Keratinocyte (primary cell): ENCODE measurements around the gene ZNF236. TPM values are rescaled to one million over a fixed set of nuclear protein-coding genes. Genes with fewer than 3 reads are reported as not detected.

Experiments
- DNase-seq: peaks from one replicate; pipeline ENCODE4 v3.0.0-alpha.2; 2011; ENCODE audit warnings: low read depth, missing footprints, low spot score
- FAIRE-seq: peaks from 2 replicates; lab custom pipeline; 2011; peaks lifted over from hg19 to GRCh38; lab: Jason Lieb, UNC
- H2AFZ ChIP-seq: 2 replicates; pipeline ENCODE4 v1.6.0; 2012; ENCODE audit warnings: low read length, control low read depth, inconsistent platforms; ENCODE audit not compliant: control insufficient read depth
- H3K27ac ChIP-seq: 2 replicates; pipeline ENCODE4 v1.5.1; 2011; ENCODE audit warnings: low read length; ENCODE audit not compliant: control insufficient read depth, insufficient read depth
- H3K27me3 ChIP-seq: 3 replicates; pipeline ENCODE4 v1.6.0; 2011; ENCODE audit warnings: low read length; ENCODE audit not compliant: control insufficient read depth, insufficient read depth; ENCODE audit errors: extremely low read depth
- H3K36me3 ChIP-seq, 2 experiments: 2 replicates in 1 of 2; 3 replicates in 1 of 2; pipeline ENCODE4 v1.5.1; 2011; ENCODE audit warnings: low read length in 2 of 2, mild to moderate bottlenecking in 1 of 2; ENCODE audit not compliant: control insufficient read depth in 2 of 2, insufficient read depth in 2 of 2; ENCODE audit errors: extremely low read depth in 1 of 2
- H3K4me1 ChIP-seq: 3 replicates; pipeline ENCODE4 v1.5.1; 2011; ENCODE audit warnings: low read length; ENCODE audit not compliant: control insufficient read depth, insufficient read depth; ENCODE audit errors: extremely low read depth
- H3K4me2 ChIP-seq: 3 replicates; pipeline ENCODE4 v1.6.0; 2011; ENCODE audit warnings: low read depth, low read length; ENCODE audit not compliant: control insufficient read depth, insufficient read depth; ENCODE audit errors: extremely low read depth
- H3K4me3 ChIP-seq, 3 experiments: fragments of 200-600 bp in 1 of 3; sonication (generic) in 1 of 3; 2 replicates in 2 of 3; 3 replicates in 1 of 3; pipeline ENCODE4 v1.5.1; 2011 to 2016; ENCODE audit warnings: low read length in 3 of 3, mild to moderate bottlenecking in 3 of 3, control low read depth in 2 of 3, inconsistent platforms in 1 of 3, low read depth in 1 of 3, mixed read lengths in 1 of 3, mixed run types in 1 of 3, moderate library complexity in 1 of 3; ENCODE audit not compliant: control insufficient read depth in 2 of 3, insufficient read depth in 2 of 3; ENCODE audit errors: extremely low read depth in 1 of 3
- H3K79me2 ChIP-seq: 2 replicates; pipeline ENCODE4 v1.6.0; 2012; ENCODE audit warnings: low read length; ENCODE audit not compliant: control insufficient read depth, insufficient read depth
- H3K9ac ChIP-seq: 3 replicates; pipeline ENCODE4 v1.6.0; 2011; ENCODE audit warnings: low read length; ENCODE audit not compliant: control insufficient read depth, insufficient read depth; ENCODE audit errors: extremely low read depth
- H3K9me1 ChIP-seq: 3 replicates; pipeline ENCODE4 v1.6.0; 2011; ENCODE audit warnings: low read length; ENCODE audit not compliant: control insufficient read depth, insufficient read depth; ENCODE audit errors: extremely low read depth
- H3K9me3 ChIP-seq: 2 replicates; pipeline ENCODE4 v1.5.1; 2012; ENCODE audit warnings: low read depth, low read length; ENCODE audit not compliant: control insufficient read depth
- H4K20me1 ChIP-seq: 3 replicates; pipeline ENCODE4 v1.6.0; 2011; ENCODE audit warnings: low read length; ENCODE audit not compliant: control insufficient read depth, insufficient read depth; ENCODE audit errors: extremely low read depth
- EZH2 ChIP-seq: IDR thresholded peaks from one replicate; pipeline ENCODE4 v1.6.1; 2012; ENCODE audit warnings: inconsistent platforms, mild to moderate bottlenecking, low read length, moderate library complexity
- dilution Hi-C: fragments of 300-500 bp; cut with MboI; formaldehyde crosslinking; loops from one replicate; pipeline ENCODE4 v1.7.0; 2020; ENCODE audit warnings: low sequenced_read_pairs; ENCODE audit not compliant: extremely low pct_ligation_motif_present
- polyA plus RNA-seq, 5 experiments: library from polyadenylated mRNA; depleted of rRNA in 3 of 5; stranded (reverse) in 3 of 5; stranded (forward) in 1 of 5; unstranded in 1 of 5; fragments of >200 nt; gene quantifications; 1 replicate in 1 of 5; 2 replicates in 3 of 5; 3 replicates in 1 of 5; pipeline versions ENCODE4 v1.2.1 to v1.2.3, GENCODE V29; 2011 to 2012; ENCODE audit warnings: missing spikeins in 2 of 5, low read depth in 1 of 5, low replicate concordance in 1 of 5
- TF ChIP-seq, protein P1 (sequence below), 3 experiments: IDR thresholded peaks in 1 of 3; conservative IDR thresholded peaks in 1 of 3; optimal IDR thresholded peaks in 1 of 3; 2 replicates in 2 of 3; 3 replicates in 1 of 3; pipeline versions ENCODE3 to v1.5.1; 2011; ENCODE audit warnings: low read length in 3 of 3, mild to moderate bottlenecking in 3 of 3, moderate library complexity in 2 of 3, control low read depth in 1 of 3, inconsistent platforms in 1 of 3; ENCODE audit not compliant: insufficient read depth in 2 of 3; ENCODE audit errors: extremely low read depth in 1 of 3

The ZNF236 gene
- polyA plus RNA-seq, 1 donor (not counting 4 experiments of a cell fraction or from before 2014, with no cell fraction given) = 4.5 TPM

DNA sequence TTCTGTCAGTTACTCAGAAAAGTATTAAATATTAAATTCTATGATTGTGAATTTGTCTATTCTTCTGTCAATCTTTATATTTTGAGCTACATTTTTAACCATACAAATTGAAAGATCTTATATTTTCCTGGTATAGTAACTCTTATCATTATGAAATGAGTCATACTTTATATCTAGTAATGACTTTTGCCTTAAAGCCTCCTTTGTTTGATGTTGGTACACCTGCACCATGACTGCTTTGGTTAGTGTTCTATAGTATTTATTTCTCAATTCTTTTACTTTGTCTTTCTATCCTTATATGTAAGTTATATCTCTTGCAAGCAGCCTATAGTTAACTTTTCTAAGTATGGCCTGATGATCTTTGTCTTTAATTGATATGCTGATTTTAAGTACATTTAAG is 13.0 kb downstream of the ZNF236 start:
- no peaks in the 10 kb centered on the region for H3K9me3 ChIP-seq
- no peaks in the 10 kb centered on the region for H3K27me3 ChIP-seq
- no peak overlapping the region for H3K27ac ChIP-seq
- no peaks in the 10 kb centered on the region for H3K4me1 ChIP-seq
- no peak overlapping the region for H3K9ac ChIP-seq
- no peak overlapping the region for H2AFZ ChIP-seq
- no peaks in the 10 kb centered on the region for H3K36me3 ChIP-seq
- no peaks in the 10 kb centered on the region for H4K20me1 ChIP-seq
- no peak for FAIRE-seq
- peaks cover 54% of the 10 kb centered on the region for H3K79me2 ChIP-seq
- dilution Hi-C loops = no loop called here
- TF ChIP-seq, protein P1, sequence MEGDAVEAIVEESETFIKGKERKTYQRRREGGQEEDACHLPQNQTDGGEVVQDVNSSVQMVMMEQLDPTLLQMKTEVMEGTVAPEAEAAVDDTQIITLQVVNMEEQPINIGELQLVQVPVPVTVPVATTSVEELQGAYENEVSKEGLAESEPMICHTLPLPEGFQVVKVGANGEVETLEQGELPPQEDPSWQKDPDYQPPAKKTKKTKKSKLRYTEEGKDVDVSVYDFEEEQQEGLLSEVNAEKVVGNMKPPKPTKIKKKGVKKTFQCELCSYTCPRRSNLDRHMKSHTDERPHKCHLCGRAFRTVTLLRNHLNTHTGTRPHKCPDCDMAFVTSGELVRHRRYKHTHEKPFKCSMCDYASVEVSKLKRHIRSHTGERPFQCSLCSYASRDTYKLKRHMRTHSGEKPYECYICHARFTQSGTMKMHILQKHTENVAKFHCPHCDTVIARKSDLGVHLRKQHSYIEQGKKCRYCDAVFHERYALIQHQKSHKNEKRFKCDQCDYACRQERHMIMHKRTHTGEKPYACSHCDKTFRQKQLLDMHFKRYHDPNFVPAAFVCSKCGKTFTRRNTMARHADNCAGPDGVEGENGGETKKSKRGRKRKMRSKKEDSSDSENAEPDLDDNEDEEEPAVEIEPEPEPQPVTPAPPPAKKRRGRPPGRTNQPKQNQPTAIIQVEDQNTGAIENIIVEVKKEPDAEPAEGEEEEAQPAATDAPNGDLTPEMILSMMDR (optimal IDR thresholded peaks at IDR 0.05 in 1 of 3, IDR thresholded peaks at IDR 0.05 in 1 of 3, conservative IDR thresholded peaks at IDR 0.05 in 1 of 3; ENCODE audit: extremely low read depth in 1 of 3, insufficient read depth in 2 of 3, low read length in 3 of 3) = no peak
- TF ChIP-seq EZH2 = no peak
- no peaks in the 10 kb centered on the region for H3K9me1 ChIP-seq
- H3K4me2 ChIP-seq = no peak overlapping the region
- no peak overlapping the region for H3K4me3 ChIP-seq
- DNase-seq = no peak

DNA sequence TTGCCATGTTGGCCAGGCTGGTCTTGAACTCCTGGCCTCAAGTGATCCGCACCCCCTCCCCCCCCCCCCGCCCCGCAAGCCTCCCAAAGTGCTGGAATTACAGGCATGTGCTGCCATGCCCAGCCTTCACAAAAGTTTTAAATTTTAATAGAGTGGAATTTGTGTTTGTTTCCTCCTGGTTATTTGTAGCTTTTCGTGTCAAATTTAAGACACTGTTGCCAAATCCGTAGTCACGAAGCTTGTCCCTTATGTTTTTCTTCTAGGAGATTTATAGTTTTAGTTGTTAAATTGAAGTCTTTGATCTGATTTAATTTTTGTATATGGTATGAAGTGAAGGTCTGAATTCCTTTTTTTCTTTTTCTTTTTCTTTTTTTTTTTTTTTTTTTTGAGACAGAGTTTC is 14.7 kb downstream of the ZNF236 start:
- Histone ChIP-seq H3K4me1 (no peaks in the 10 kb centered on the region), H3K9me3 (no peaks in the 10 kb centered on the region), H3K4me3 (no peak overlapping the region), H3K4me2 (no peak overlapping the region), H3K9ac (no peak overlapping the region), H3K79me2 (peaks cover 45% of the 10 kb centered on the region), H4K20me1 (no peaks in the 10 kb centered on the region), H3K27ac (no peak overlapping the region), H2AFZ (no peak overlapping the region), H3K27me3 (no peaks in the 10 kb centered on the region), H3K9me1 (no peaks in the 10 kb centered on the region), H3K36me3 (no peaks in the 10 kb centered on the region)
- DNase-seq (no peak), FAIRE-seq (no peak)
- TF ChIP-seq, protein P1 (optimal IDR thresholded peaks at IDR 0.05 in 1 of 3, IDR thresholded peaks at IDR 0.05 in 1 of 3, conservative IDR thresholded peaks at IDR 0.05 in 1 of 3; ENCODE audit: extremely low read depth in 1 of 3, insufficient read depth in 2 of 3, low read length in 3 of 3) = no peak
- no peak for TF ChIP-seq EZH2
- dilution Hi-C loops = no loop called here
